ENCODE results near the gene CUX1. TPM values are rescaled to one million over a fixed set of nuclear protein-coding genes. Genes with fewer than 3 reads are reported as not detected.

The CUX1 gene
- polyA plus RNA-seq, 1 experiment = 29.7 TPM

GRCh38 chr7:102012941-102013461, 195.6 kb downstream of the CUX1 start:
- H3K27me3 ChIP-seq (ENCODE audit: control insufficient read depth, insufficient read depth, low read length) = no peaks in the 10 kb centered on the region
- POLR2A ChIA-PET = interaction anchor here (0.6 to 1.5 kb wide), 5 partner anchors 32 to 187 kb away, joined by 3 to 8 read pairs (median 4); no protein-coding TSS in a partner anchor
- DNase-seq (ENCODE audit: low read depth, low spot score) = peak; percentile 43
- H3K4me3 ChIP-seq (ENCODE audit: low read depth, low read length) = peak overlapping the region; percentile 7; the same call in 1 of the 2 replicates
- no peaks in the 10 kb centered on the region for H3K9me3 ChIP-seq (ENCODE audit: control insufficient read depth, insufficient read depth, low read length)
- no peak for TF ChIP-seq CTCF (IDR thresholded peaks at IDR 0.05; ENCODE audit: low read depth, low read length)
- peak overlapping the region; percentile 84 for H3K27ac ChIP-seq (ENCODE audit: low read depth, low read length)
- CTCF ChIA-PET = interaction anchor here (0.6 kb wide), 1 partner anchor 295 kb away, joined by 4 read pairs; no protein-coding TSS in a partner anchor

GRCh38 chr7:102018876-102019275, 201.4 kb downstream of the CUX1 start:
- H3K27ac ChIP-seq (ENCODE audit: low read depth, low read length) = no peak overlapping the region
- no peaks in the 10 kb centered on the region for H3K27me3 ChIP-seq (ENCODE audit: control insufficient read depth, insufficient read depth, low read length)
- POLR2A ChIA-PET = interaction anchor here (0.6 kb wide), 1 partner anchor 248 kb away, joined by 3 read pairs; no protein-coding TSS in a partner anchor
- no peak overlapping the region for H3K4me3 ChIP-seq (ENCODE audit: low read depth, low read length)
- CTCF ChIA-PET = no interaction called here
- DNase-seq (ENCODE audit: low read depth, low spot score) = no peak
- H3K9me3 ChIP-seq (ENCODE audit: control insufficient read depth, insufficient read depth, low read length) = no peaks in the 10 kb centered on the region
- no peak for TF ChIP-seq CTCF (IDR thresholded peaks at IDR 0.05; ENCODE audit: low read depth, low read length)

- H3K27me3 ChIP-seq (ENCODE audit: control insufficient read depth, insufficient read depth, low read length) = no peaks in the 10 kb centered on the region
- H3K4me3 ChIP-seq (ENCODE audit: low read depth, low read length) = no peak overlapping the region
- POLR2A ChIA-PET = no interaction called here
- H3K27ac ChIP-seq (ENCODE audit: low read depth, low read length) = no peak overlapping the region
- H3K9me3 ChIP-seq (ENCODE audit: control insufficient read depth, insufficient read depth, low read length) = no peaks in the 10 kb centered on the region
- CTCF ChIA-PET = no interaction called here
- no peak for DNase-seq (ENCODE audit: low read depth, low spot score)
- no peak for TF ChIP-seq CTCF (IDR thresholded peaks at IDR 0.05; ENCODE audit: low read depth, low read length)
Measured at GRCh38 chr7:102019461-102019860, 202.0 kb downstream of the CUX1 start.

GRCh38 chr7:102021841-102022618, 204.6 kb downstream of the CUX1 start:
- CTCF ChIA-PET = no interaction called here
- H3K27me3 ChIP-seq (ENCODE audit: control insufficient read depth, insufficient read depth, low read length) = no peaks in the 10 kb centered on the region
- no peak for DNase-seq (ENCODE audit: low read depth, low spot score)
- H3K27ac ChIP-seq (ENCODE audit: low read depth, low read length) = no peak overlapping the region
- no peak overlapping the region for H3K4me3 ChIP-seq (ENCODE audit: low read depth, low read length)
- POLR2A ChIA-PET = interaction anchor here (0.5 to 0.7 kb wide), 2 partner anchors 143 to 159 kb away, joined by 3 to 5 read pairs; no protein-coding TSS in a partner anchor
- H3K9me3 ChIP-seq (ENCODE audit: control insufficient read depth, insufficient read depth, low read length) = no peaks in the 10 kb centered on the region
- no peak for TF ChIP-seq CTCF (IDR thresholded peaks at IDR 0.05; ENCODE audit: low read depth, low read length)

Data from AG04450 (cell line).